GM13977 (cell line): ENCODE results near the gene SPRED1.
"Not testable (repeated sequence)": the region's sequence is repeated elsewhere in the genome, so short reads cannot be mapped to it uniquely, and the experiment has no call there.

Experiments used
- DNase-seq: peaks from one replicate; pipeline ENCODE4 v3.0.0; 2012; ENCODE audit warnings: low spot score
- in situ Hi-C: fragments of 300-500 bp; cut with MboI; formaldehyde crosslinking; loops from one replicate; pipeline ENCODE4 v1.12.0; 2022; ENCODE audit warnings: low sequenced_read_pairs, low pct_unique_long_range_greater_than_20kb, mixed read lengths, inconsistent platforms; ENCODE audit not compliant: unreplicated experiment
- TF ChIP-seq, protein P1 (sequence below): IDR thresholded peaks from 2 replicates; pipeline ENCODE4 v1.5.1; 2012; ENCODE audit warnings: mild to moderate bottlenecking, control low read depth; ENCODE audit not compliant: insufficient read depth; ENCODE audit errors: extremely low read depth, missing control alignments

Gene SPRED1

DNA sequence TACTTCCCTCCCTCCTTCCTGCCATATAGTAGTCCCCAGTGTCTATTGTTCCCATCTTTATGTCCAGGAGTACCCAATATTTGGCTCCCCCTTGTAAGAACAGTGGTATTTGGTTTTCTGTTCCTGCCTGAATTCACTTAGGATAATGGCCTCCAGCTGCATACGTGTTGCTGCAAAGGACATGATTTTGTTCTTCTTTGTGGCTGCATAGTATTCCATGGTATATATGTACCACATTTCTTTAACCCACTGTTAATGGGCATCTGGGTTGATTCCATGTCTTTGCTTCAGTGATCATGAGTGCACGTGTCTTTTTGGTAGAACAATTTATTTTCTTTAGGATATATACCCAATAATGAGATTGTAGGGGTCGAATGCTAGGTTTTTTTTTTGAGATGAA, 19.3 kb downstream of the SPRED1 start:
- TF ChIP-seq, protein P1, sequence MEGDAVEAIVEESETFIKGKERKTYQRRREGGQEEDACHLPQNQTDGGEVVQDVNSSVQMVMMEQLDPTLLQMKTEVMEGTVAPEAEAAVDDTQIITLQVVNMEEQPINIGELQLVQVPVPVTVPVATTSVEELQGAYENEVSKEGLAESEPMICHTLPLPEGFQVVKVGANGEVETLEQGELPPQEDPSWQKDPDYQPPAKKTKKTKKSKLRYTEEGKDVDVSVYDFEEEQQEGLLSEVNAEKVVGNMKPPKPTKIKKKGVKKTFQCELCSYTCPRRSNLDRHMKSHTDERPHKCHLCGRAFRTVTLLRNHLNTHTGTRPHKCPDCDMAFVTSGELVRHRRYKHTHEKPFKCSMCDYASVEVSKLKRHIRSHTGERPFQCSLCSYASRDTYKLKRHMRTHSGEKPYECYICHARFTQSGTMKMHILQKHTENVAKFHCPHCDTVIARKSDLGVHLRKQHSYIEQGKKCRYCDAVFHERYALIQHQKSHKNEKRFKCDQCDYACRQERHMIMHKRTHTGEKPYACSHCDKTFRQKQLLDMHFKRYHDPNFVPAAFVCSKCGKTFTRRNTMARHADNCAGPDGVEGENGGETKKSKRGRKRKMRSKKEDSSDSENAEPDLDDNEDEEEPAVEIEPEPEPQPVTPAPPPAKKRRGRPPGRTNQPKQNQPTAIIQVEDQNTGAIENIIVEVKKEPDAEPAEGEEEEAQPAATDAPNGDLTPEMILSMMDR, result no peak
- in situ Hi-C loops, result no loop called here
- no peak for DNase-seq

DNA sequence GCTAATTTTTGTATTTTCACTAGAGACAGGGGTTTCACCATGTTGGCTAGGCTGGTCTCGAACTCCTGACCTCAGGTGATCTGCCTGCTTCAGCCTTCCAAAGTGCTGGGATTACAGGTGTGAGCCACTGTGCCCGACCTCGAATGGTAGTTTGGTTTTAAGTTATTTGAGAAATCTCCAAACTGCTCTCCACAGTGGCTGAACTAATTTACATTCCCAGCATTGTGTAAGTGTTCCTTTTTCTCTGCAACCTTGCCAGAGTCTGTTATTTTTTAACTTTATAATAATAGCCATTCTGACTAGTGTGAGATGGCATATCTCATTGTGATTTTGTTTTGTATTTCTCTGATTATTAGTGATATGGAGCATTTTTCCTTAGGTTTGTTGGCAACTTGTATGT, 19.8 kb downstream of the SPRED1 start:
- in situ Hi-C loops, DNase-seq: not testable (repeated sequence)

DNA sequence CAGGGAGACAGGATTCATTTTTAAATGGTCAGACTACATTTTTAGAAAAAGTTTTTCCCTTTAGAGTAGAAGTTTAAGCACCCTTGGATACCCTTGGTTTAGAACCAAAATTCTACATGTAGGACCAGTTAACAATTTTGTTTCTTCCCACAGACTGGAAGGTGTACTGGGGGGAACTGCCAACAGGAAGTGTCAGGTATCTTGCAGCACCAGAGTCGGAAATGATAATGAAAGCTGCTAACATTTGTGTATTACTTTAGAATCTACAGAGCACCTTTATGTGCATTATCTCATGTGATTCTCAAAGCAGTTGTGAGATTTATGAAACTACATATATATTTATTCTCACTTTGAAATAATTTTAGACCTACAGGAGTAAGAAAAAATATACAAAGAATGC, 21.5 kb downstream of the SPRED1 start:
- TF ChIP-seq, protein P1, result no peak
- in situ Hi-C loops, result no loop called here
- no peak for DNase-seq

DNA sequence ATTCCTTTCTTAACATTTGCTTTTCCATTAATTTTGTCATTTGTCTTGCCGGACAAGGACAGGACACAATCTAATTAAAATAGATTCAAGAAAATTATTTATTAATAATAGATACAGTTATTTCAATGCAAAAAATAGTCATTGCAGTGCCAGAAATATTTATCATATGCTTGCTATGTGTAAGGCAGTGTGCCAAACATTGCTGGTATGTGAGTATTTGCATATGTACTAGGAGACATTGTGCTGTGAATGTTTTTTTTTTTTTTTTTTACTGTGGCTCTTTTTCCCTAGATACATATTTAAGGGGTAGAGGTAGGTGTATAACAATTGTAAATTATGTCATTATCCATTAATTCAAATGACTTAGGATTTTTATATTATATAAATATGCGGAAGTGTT, 23.3 kb downstream of the SPRED1 start:
- DNase-seq, result no peak
- in situ Hi-C loops, result no loop called here
- TF ChIP-seq, protein P1, result no peak

DNA sequence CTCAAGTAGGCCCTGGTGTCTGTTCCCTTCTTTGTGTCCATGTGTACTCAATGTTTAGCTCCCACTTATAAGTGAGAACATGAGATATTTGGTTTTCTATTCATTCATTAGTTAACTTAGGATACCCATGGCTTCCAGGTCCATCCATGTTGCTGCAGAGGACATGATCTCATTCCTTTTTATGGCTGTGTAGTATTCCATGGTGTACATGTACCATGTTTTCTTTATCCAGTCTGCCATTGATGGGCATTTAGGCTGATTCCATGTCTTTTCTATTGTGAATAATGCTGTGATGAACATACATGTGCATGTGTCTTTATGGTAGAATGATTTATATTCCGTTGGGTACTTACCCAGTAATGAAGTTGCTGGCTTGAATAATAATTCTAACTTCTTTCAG, 24.6 kb downstream of the SPRED1 start:
- in situ Hi-C loops, DNase-seq: not testable (repeated sequence)

DNA sequence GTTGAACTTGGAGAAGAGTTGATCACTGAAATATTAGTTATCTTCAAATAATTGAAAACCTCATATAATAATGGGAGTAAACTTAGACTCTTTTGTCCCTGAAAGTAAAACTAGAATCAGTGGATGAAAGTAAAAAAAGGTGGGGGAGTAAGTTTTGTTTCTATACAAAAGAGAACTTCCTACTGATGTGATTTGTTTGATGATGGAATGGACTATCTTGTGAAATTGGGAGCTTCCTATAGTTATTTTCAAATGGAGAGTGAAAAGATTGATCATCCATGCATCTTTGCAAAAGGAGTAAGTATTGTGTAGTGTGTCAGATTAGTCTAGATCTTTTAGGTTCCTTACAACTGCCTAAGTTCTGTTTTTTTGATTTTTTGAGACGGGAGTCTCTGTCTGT, 28.4 kb downstream of the SPRED1 start:
- DNase-seq, result no peak
- TF ChIP-seq, protein P1, result no peak
- in situ Hi-C loops, result no loop called here

DNA sequence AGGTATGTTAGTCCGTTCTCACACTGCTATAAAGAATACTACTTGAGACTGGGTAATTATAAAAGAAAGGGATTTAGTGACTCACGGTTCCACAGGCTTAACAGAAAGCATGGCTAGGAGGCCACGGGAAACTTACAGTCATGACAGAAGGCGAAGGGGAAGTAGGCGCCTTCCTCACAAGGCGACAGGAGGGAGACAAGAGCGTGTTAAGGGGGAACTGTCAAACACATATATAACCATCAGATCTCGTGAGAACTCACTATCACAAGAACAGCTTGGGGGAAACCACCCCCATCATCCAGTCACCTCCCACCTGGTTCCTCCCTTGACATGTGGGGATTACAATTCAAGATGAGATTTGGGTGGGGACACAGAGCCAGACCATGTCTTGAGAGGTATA, 30.4 kb downstream of the SPRED1 start:
- DNase-seq, result no peak
- in situ Hi-C loops, result no loop called here
- TF ChIP-seq, protein P1, result no peak

DNA sequence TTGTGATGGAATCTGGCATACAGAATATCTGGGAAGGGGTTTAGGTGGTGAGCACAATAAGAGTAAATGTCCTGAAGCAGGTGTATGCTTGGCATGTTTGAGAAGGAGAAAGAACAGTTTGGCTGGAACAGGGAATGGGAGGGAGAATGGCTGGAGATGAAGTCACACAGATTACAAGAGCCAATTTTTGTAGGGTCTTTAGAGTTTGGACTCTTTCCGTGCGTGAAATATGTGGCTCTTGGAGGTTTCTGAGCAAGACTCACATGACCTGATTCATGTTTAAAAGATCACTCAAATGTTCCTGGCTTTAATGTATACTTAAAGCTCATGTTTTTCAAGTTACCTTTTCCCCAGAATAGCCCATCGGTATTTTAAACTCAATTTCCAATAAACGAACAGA, 32.8 kb downstream of the SPRED1 start:
- in situ Hi-C loops, result no loop called here
- TF ChIP-seq, protein P1, result no peak
- no peak for DNase-seq
